HepG2 (cell line): ENCODE measurements around the gene MTX3. TPM values are rescaled to one million over a fixed set of nuclear protein-coding genes. Genes with fewer than 3 reads are reported as not detected.
A peak's percentile ranks its signal among the peaks of the same experiment; 100 is the strongest.

Experiments used
- AGO2 ChIP-seq: fragments of 200-400 bp; formaldehyde crosslinking; optimal IDR thresholded peaks from 2 replicates; pipeline ENCODE3; 2017; ENCODE audit warnings: mild to moderate bottlenecking, low read depth, low read length, moderate library complexity
- BATF2 ChIP-seq: sonication (generic); formaldehyde crosslinking; IDR thresholded peaks from 2 replicates; pipeline ENCODE4 v1.8.0; 2022; ENCODE audit warnings: mild to moderate bottlenecking, missing genetic modification reagents, moderate library complexity
- CCAR2 ChIP-seq: fragments of 200-400 bp; formaldehyde crosslinking; optimal IDR thresholded peaks from 2 replicates; pipeline ENCODE3; 2018; ENCODE audit warnings: low read depth, mild to moderate bottlenecking, low read length, moderate library complexity
- GPN1 ChIP-seq: sonication (generic); formaldehyde crosslinking; IDR thresholded peaks from 2 replicates; pipeline ENCODE4 v1.5.1; 2020; ENCODE audit warnings: missing genetic modification reagents, borderline replicate concordance
- HOXA9 ChIP-seq: sonication (generic); formaldehyde crosslinking; IDR thresholded peaks from 2 replicates; pipeline ENCODE4 v1.8.1; 2022; ENCODE audit warnings: missing genetic modification reagents, mild to moderate bottlenecking, moderate library complexity, borderline replicate concordance
- IKZF4 ChIP-seq: sonication (generic); formaldehyde crosslinking; IDR thresholded peaks from 2 replicates; pipeline ENCODE4 v1.5.1; 2020; ENCODE audit warnings: borderline replicate concordance, mild to moderate bottlenecking, low read depth, missing genetic modification reagents; ENCODE audit errors: not compliant biosample characterization
- KLF15 ChIP-seq: sonication (generic); formaldehyde crosslinking; IDR thresholded peaks from 2 replicates; pipeline ENCODE4 v1.8.1; 2023; ENCODE audit warnings: borderline replicate concordance, mild to moderate bottlenecking, inconsistent platforms, missing genetic modification reagents, mixed read lengths
- MATR3 ChIP-seq: sonication (generic); formaldehyde crosslinking; IDR thresholded peaks from 2 replicates; pipeline ENCODE4 v1.4.0; 2020; ENCODE audit warnings: missing genetic modification reagents
- NFIC ChIP-seq: IDR thresholded peaks from 2 replicates; pipeline ENCODE4 v1.6.1; 2012; ENCODE audit warnings: mild to moderate bottlenecking, low read length, inconsistent platforms
- NFYC ChIP-seq: IDR thresholded peaks from 2 replicates; pipeline ENCODE4 v1.6.1; 2016; ENCODE audit warnings: missing genetic modification reagents, missing compliant biosample characterization
- POGZ ChIP-seq: sonication (generic); formaldehyde crosslinking; IDR thresholded peaks from 2 replicates; pipeline ENCODE4 v1.4.0; 2020; ENCODE audit warnings: mild to moderate bottlenecking, missing genetic modification reagents
- PRMT3 ChIP-seq: sonication (generic); formaldehyde crosslinking; IDR thresholded peaks from 2 replicates; pipeline ENCODE4 v1.8.1; 2022; ENCODE audit warnings: low read depth, mild to moderate bottlenecking, moderate library complexity, missing genetic modification reagents, borderline replicate concordance
- SRY ChIP-seq: sonication (generic); formaldehyde crosslinking; IDR thresholded peaks from 2 replicates; pipeline ENCODE4 v1.8.0; 2022; ENCODE audit warnings: mild to moderate bottlenecking, missing genetic modification reagents
- TEAD2 ChIP-seq: sonication (generic); formaldehyde crosslinking; IDR thresholded peaks from 2 replicates; pipeline ENCODE4 v1.9.0; 2021; ENCODE audit warnings: missing genetic modification reagents
- THAP8 ChIP-seq: sonication (generic); formaldehyde crosslinking; IDR thresholded peaks from 2 replicates; pipeline ENCODE4 v1.5.1; 2020; ENCODE audit warnings: missing genetic modification reagents, mild to moderate bottlenecking, borderline replicate concordance
- XRCC5 ChIP-seq: fragments of 200-400 bp; formaldehyde crosslinking; optimal IDR thresholded peaks from 2 replicates; pipeline ENCODE3; 2017; ENCODE audit warnings: mild to moderate bottlenecking, low read length
- ZNF143 ChIP-seq: sonication (generic); formaldehyde crosslinking; IDR thresholded peaks from 2 replicates; pipeline ENCODE4 v1.4.0; 2020; ENCODE audit warnings: missing genetic modification reagents
- ZNF225 ChIP-seq: sonication (generic); formaldehyde crosslinking; IDR thresholded peaks from 2 replicates; pipeline ENCODE4 v1.4.0; 2020; ENCODE audit warnings: mild to moderate bottlenecking, missing genetic modification reagents
- ZNF3 ChIP-seq: IDR thresholded peaks from 2 replicates; pipeline ENCODE4 v1.7.0; 2017; ENCODE audit warnings: inconsistent platforms
- ZNF414 ChIP-seq: sonication (generic); formaldehyde crosslinking; IDR thresholded peaks from 2 replicates; pipeline ENCODE4 v1.5.0; 2020; ENCODE audit warnings: missing genetic modification reagents
- ZNF550 ChIP-seq: sonication (generic); formaldehyde crosslinking; IDR thresholded peaks from 2 replicates; pipeline ENCODE4 v1.4.0; 2020; ENCODE audit warnings: mild to moderate bottlenecking, missing genetic modification reagents, borderline replicate concordance
- ZNF589 ChIP-seq: sonication (generic); formaldehyde crosslinking; conservative IDR thresholded peaks from 2 replicates; pipeline ENCODE4 v1.8.0; 2022; ENCODE audit warnings: mild to moderate bottlenecking, moderate library complexity, missing genetic modification reagents
- ZNF598 ChIP-seq: sonication (generic); formaldehyde crosslinking; IDR thresholded peaks from 2 replicates; pipeline ENCODE4 v1.5.1; 2020; ENCODE audit warnings: mild to moderate bottlenecking, missing genetic modification reagents, borderline replicate concordance
- ZNF839 ChIP-seq: sonication (generic); formaldehyde crosslinking; IDR thresholded peaks from 2 replicates; pipeline ENCODE4 v1.4.0; 2020; ENCODE audit warnings: missing genetic modification reagents, mild to moderate bottlenecking, borderline replicate concordance
- ZSCAN31 ChIP-seq: sonication (generic); formaldehyde crosslinking; IDR thresholded peaks from 2 replicates; pipeline ENCODE4 v1.5.0; 2020; ENCODE audit warnings: low read depth, mild to moderate bottlenecking, missing genetic modification reagents
- polyA plus RNA-seq, 8 experiments: library from polyadenylated mRNA; depleted of rRNA in 3 of 8; stranded (reverse) in 7 of 8; unstranded in 1 of 8; fragments of >200 nt; fragmentation: Illumina TruSeq in 4 of 8; extraction: Trizol in 4 of 8; gene quantifications; 2 replicates each; pipeline versions ENCODE4 v1.2.1 to v1.2.3, GENCODE V29; 2011 to 2016; ENCODE audit warnings: low read depth in 4 of 8, missing spikeins in 1 of 8, mixed read lengths in 1 of 8; ENCODE audit not compliant: insufficient read depth in 1 of 8
- total RNA-seq, 5 experiments: library from RNA; depleted of rRNA; stranded (reverse); fragments of >200 nt; fragmentation: Illumina TruSeq; extraction: Trizol; gene quantifications; 2 replicates each; pipeline ENCODE4 v1.2.3, GENCODE V29; 2016; ENCODE audit warnings: low read depth in 1 of 5
- TF ChIP-seq, protein P1 (sequence below): sonication (generic); formaldehyde crosslinking; IDR thresholded peaks from 2 replicates; pipeline ENCODE4 v1.9.0; 2022; ENCODE audit warnings: missing genetic modification reagents, mild to moderate bottlenecking, borderline replicate concordance

The MTX3 gene
- total and polyA plus RNA-seq, 2 of the 13 experiments (the other 11 are each of a cell fraction or from before 2014, with no cell fraction given): 9.9 to 16.7 TPM

DNA sequence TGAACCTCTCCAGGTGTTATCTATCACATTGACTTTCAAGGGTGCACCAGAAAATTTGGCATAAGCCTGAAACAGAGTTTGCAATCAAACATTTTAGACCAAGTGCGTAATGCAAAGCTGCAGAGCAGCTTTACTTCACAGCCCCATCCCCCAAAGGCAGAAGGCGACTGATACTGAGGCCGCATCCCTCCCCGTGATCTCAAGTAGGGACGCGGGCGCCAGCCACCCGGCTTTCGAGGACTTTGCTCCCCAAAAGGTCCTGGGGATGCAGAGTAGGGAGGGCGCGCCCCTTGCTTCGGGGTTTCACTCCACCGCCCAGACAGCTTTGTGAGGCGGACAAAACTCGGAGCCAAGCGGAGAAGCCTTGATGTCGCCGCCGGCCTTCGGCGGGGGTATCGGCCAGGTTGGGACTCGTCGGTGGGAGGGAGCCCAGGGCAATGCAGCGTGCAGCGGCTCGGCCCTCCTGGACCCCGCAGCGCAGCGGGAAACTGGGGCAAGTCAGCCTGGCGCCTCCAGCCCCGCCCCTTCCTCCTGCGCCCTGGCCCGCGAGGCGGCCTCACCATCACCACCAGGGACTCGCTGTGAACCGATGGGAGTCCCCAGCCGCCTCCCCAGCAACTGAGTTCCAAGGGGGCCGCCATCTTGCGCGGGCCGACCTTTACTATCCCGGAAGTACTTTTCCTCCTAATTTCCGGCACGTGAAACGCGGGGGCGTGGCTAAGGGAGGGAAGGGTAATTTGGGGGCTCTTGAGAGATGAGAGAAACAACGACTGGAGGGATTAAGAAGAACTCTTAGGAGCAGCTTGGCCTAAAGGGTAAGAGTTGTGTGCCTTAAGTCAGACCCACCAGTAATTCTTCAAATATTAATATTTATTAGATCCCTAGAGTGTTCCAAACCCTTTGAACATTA, at the start of gene MTX3 (continued):
- TF ChIP-seq ZNF550 (CRISPR knock-in tag) (peak; percentile 63; the same call in 1 of the 2 replicates), IKZF4 (CRISPR knock-in tag) (no peak), ZNF598 (CRISPR knock-in tag) (peak; percentile 20; the same call in 1 of the 2 replicates), ZNF143 (CRISPR knock-in tag) (no peak), NFYC (CRISPR knock-in tag) (no peak), ZNF414 (CRISPR knock-in tag) (no peak), BATF2 (CRISPR knock-in tag) (no peak), GPN1 (no peak), ZNF3 (CRISPR knock-in tag) (no peak), AGO2 (peak; percentile 81), PRMT3 (CRISPR knock-in tag) (no peak), KLF15 (no peak), ZNF225 (CRISPR knock-in tag) (peak; percentile 85; the same call in 1 of the 2 replicates), XRCC5 (peak; percentile 85), SRY (CRISPR knock-in tag) (peak; percentile 82), CCAR2 (no peak), HOXA9 (0 out of 2 replicates have a peak, but pooled peaks have one; percentile 30), ZSCAN31 (CRISPR knock-in tag) (peak; percentile 90), POGZ (CRISPR knock-in tag) (peak; percentile 95), NFIC (no peak), ZNF589 (CRISPR knock-in tag) (0 out of 2 replicates have a peak, but pooled peaks have one; percentile 53), TEAD2 (CRISPR knock-in tag) (no peak), ZNF839 (CRISPR knock-in tag) (peak; percentile 80; the same call in 1 of the 2 replicates), THAP8 (CRISPR knock-in tag) (0 out of 2 replicates have a peak, but pooled peaks have one; percentile 54), MATR3 (CRISPR knock-in tag) (no peak)
- TF ChIP-seq, protein P1, sequence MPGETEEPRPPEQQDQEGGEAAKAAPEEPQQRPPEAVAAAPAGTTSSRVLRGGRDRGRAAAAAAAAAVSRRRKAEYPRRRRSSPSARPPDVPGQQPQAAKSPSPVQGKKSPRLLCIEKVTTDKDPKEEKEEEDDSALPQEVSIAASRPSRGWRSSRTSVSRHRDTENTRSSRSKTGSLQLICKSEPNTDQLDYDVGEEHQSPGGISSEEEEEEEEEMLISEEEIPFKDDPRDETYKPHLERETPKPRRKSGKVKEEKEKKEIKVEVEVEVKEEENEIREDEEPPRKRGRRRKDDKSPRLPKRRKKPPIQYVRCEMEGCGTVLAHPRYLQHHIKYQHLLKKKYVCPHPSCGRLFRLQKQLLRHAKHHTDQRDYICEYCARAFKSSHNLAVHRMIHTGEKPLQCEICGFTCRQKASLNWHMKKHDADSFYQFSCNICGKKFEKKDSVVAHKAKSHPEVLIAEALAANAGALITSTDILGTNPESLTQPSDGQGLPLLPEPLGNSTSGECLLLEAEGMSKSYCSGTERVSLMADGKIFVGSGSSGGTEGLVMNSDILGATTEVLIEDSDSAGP (CRISPR knock-in tag): peak; percentile 88; the same call in 1 of the 2 replicates
